ENCODE measurements around the gene ACTL7B.
"Not testable (repeated sequence)": the region's sequence is repeated elsewhere in the genome, so short reads cannot be mapped to it uniquely, and the experiment has no call there.

Gene ACTL7B

GRCh38 chr9:108844391-108844790 is 11.4 kb downstream of the ACTL7B start:
- no peak for DNase-seq (ENCODE audit: low read depth)

GRCh38 chr9:108842610-108843295 is 13.0 kb downstream of the ACTL7B start:
- no peak for DNase-seq (ENCODE audit: low read depth)

- not testable (repeated sequence) for DNase-seq (ENCODE audit: low read depth)
Measured at GRCh38 chr9:108839561-108839960, 16.2 kb downstream of the ACTL7B start.

- no peak for DNase-seq (ENCODE audit: low read depth)
Measured at GRCh38 chr9:108838017-108838416, 17.8 kb downstream of the ACTL7B start.

- no peak for DNase-seq (ENCODE audit: low read depth)
Measured at GRCh38 chr9:108837530-108837929, 18.3 kb downstream of the ACTL7B start.

GRCh38 chr9:108836781-108837180 is 19.0 kb downstream of the ACTL7B start:
- DNase-seq (ENCODE audit: low read depth), result no peak

- no peak for DNase-seq (ENCODE audit: low read depth)
Measured at GRCh38 chr9:108836319-108836718, 19.5 kb downstream of the ACTL7B start.

GRCh38 chr9:108835831-108836230 is 20.0 kb downstream of the ACTL7B start:
- no peak for DNase-seq (ENCODE audit: low read depth)

- DNase-seq (ENCODE audit: low read depth), result no peak
Measured at GRCh38 chr9:108834959-108835665, 20.7 kb downstream of the ACTL7B start.

GRCh38 chr9:108832179-108832500 is 23.6 kb downstream of the ACTL7B start:
- no peak for DNase-seq (ENCODE audit: low read depth)

GRCh38 chr9:108831496-108832178 is 24.1 kb downstream of the ACTL7B start:
- no peak for DNase-seq (ENCODE audit: low read depth)

GRCh38 chr9:108830272-108830671 is 25.5 kb downstream of the ACTL7B start:
- no peak for DNase-seq (ENCODE audit: low read depth)

- DNase-seq (ENCODE audit: low read depth), result no peak
Measured at GRCh38 chr9:108823829-108824228, 32.0 kb downstream of the ACTL7B start.

- DNase-seq (ENCODE audit: low read depth), result no peak
Measured at GRCh38 chr9:108816037-108816436, 39.7 kb downstream of the ACTL7B start.

- no peak for DNase-seq (ENCODE audit: low read depth)
Measured at GRCh38 chr9:108815156-108815555, 40.6 kb downstream of the ACTL7B start.

GRCh38 chr9:108813951-108814601 is 41.7 kb downstream of the ACTL7B start:
- no peak for DNase-seq (ENCODE audit: low read depth)

- no peak for DNase-seq (ENCODE audit: low read depth)
Measured at GRCh38 chr9:108812396-108813025, 43.3 kb downstream of the ACTL7B start.

GRCh38 chr9:108811944-108812343 is 43.8 kb downstream of the ACTL7B start:
- no peak for DNase-seq (ENCODE audit: low read depth)

GRCh38 chr9:108809269-108809668 is 46.5 kb downstream of the ACTL7B start:
- no peak for DNase-seq (ENCODE audit: low read depth)
